GM10847 (cell line): ENCODE data around the gene FREM1.

Experiments used
- POLR2A ChIP-seq: IDR thresholded peaks from 2 replicates; pipeline ENCODE4 v1.6.1; 2011; ENCODE audit not compliant: insufficient read length; ENCODE audit errors: extremely low read depth

FREM1 gene

DNA sequence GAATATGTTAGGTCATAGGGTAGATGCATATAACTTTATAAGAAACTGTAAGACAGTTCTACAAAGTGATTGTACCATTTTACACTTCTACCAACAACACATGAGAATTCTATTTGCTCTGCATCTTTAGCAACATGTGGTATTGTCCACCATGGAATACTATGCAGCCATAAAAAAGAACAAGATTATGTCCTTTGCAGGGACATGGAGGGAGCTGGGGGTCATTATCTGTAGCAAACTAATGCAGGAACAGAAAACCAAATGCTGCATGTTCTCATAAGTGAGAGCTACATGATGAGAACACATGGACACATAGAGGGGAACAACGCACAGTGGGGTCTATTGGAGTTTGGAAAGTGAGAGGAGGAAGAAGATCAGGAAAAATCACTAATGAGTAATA, 165.5 kb downstream of the FREM1 start:
- no peak for TF ChIP-seq POLR2A

DNA sequence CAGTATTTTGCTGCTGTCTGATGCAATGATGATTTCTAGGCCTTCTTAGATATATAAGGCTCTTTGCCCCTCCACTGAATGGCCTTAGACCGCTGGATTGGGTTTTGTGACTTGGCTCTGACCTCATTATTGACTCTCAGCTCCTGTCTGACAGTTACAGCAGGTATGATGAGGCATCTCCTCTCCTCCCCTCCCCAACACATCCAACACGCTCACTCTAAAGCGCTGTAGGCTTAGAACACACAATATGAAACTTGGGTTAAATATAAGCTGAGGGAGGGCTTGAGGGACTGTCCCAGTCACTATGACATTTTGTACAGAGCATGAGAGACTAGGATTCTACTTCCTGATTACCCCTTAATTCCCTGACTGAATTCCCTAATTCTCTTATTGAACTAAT, 168.9 kb downstream of the FREM1 start:
- TF ChIP-seq POLR2A = no peak

DNA sequence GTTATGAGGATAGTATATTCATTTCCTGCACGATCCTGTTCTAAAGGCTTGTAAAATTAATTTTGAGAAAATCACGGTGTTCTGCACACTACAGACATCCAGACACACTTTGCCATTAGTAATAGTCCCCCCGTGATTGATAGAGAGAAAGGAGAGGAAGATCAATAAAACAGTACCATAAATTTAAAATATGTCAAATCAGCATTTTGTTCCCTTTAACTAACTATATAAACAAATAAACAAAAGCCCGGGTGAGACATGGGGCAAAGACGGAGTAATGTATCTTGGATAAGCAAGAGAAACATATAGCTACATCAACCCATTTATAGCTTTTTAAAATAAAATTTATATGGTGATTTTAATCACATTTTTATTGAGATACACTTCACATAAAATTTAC, 177.1 kb downstream of the FREM1 start:
- no peak for TF ChIP-seq POLR2A

DNA sequence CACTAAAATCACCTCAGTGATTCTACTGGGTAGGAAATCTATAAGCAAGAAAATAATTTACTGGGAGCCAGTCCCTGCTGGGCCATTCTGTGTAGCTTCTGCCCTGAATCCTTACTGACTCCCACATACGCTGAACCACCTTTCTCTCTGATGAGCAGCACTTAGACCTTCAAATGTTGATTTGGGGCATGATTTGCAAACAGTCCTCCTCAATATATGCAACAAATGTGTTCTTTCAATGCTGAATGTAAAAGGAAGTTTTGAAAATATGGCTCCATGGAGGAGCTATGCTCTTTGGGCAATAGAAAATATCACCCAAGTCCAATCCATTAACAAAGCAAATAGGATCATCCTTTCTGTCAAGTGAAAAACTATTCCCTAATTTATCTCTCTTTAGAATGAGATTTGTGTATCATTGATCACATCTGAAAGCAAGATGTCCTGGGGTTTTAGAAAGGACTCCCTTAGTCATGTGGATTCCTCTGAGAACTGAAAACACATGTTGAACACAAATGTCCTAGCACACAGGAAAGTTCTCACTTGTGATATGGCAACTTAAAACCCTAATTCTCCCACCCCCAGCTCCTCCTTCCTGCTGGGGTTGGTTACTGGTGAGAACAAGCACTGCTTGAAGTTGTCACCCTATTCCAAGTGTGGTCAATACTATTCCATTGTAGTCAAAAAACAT, 178.8 kb downstream of the FREM1 start:
- TF ChIP-seq POLR2A = no peak

DNA sequence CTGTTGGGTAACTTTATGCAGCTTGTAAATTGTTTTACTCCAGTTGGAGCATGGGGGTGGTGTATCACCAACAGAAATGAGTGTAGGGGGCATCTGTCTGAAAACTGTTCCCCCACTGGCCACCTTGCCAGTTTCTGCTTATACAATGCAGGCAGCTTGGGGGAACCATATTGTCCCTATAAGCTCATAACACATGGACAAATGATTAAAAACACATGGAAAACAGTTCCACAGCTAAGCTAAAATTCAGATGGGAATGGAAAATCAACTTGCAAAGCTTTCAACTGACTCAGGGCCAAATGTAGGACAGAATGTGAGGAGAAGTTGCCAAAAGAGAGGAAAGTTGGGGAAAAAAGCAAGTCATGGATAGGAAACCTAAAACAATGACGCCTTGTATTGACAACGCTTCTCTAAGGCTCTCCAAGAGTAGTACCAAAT, 179.7 kb downstream of the FREM1 start:
- TF ChIP-seq POLR2A = no peak

DNA sequence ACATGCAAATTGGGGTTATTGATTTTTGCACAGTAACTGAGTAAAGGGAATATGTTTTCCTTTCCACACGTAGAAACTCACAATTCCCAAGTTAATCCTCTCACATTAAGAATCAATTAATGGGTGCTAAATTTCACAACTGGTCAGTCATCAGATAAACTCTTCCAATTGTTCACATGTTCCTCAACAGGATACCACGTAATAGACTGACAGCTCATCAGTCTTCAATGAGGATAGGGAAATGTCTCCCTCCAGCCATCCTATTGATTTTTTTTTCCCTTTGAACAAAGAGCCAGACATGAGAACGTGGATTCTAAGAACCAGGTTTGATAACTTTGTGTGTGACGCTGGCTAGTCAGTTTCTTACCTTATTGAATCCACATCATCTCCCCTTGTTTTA, 186.9 kb downstream of the FREM1 start:
- TF ChIP-seq POLR2A = no peak

DNA sequence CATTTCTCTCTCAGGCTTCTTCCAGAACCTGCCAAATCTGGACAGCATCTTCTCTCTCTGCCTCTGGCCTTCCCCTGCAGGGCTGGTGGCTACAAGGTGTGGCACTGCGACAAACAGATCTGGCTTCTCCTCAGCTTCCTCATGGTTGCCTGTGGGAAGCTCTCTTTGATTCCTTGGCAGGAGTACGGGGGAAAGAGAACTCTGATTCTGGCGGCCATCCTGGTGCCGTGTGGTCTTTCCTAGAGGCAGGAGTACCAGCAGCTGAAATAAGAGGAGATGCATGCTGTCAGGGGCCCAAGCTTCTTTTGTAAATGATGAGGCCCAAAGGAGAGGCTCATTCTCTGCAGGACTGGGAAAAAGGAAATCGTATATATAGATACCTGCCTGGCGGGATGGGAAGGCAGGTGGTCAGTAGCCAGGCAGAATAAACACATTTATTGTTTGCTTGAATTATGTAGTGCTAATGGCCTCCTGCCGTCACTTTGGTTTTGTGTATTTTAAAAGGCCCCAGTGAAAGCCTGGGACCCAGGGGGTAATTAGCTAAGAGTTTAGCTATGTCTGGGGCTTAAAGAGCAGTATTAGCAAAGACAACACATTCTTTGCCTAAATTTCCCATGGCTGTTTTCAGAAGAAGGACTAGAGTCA, 187.7 kb downstream of the FREM1 start, which contains the start of gene CER1:
TSS of gene CER1 (minus strand) at position 343 of the 645 bp plus-strand sequence. CDS start at position 282, 61 bp downstream.
- TF ChIP-seq POLR2A = no peak

DNA sequence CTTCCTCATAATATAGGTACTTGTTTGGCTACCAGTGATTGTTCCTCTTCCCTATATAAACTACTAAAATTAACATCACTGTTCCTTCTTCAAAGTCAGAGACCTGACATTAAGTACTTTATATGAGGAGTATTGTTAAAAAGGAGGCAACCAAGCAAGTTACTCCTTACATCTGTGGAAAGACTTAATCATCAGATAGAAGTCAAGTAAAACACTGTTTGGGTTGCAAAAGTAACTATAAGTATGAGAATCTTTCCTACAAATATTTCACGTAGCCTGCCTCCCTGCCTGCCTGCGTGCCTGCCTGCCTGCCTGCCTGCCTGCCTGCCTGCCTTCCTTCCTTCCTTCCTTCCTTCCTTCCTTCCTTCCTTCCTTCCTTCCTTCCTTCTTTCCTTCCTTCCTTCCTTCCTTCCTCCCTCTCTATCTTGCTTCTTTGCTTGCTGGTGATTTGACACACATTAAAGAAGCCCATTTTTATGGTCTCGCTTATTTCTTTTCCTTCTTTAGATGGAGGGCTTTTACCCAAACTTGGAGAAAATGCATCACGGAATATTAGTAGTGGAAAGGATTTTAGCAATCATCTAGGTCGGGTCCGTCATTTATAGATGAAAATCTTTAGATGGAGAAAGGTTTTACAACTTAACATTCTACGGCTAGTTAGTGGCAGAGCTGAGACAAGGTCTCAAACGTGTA, 190.9 kb downstream of the FREM1 start:
- no peak for TF ChIP-seq POLR2A

DNA sequence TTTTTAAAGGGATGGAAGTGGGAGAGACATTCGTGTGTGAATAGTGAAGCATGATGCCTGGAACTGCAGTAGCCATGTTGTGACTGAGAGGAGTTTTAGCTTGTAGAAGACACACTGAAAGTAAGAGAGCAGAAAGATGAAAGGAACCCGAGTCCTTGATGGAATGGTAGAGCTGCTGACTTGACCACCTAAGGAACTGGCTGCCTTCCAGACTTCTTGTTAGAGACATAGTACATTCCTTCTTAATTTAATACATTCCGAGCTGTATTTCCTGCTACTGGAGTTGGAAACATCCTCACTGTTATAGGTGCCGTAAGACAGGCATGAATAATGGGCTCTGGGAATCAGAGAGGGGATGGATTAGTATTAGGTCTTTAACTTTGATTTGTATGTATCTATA, 195.1 kb downstream of the FREM1 start:
- no peak for TF ChIP-seq POLR2A

DNA sequence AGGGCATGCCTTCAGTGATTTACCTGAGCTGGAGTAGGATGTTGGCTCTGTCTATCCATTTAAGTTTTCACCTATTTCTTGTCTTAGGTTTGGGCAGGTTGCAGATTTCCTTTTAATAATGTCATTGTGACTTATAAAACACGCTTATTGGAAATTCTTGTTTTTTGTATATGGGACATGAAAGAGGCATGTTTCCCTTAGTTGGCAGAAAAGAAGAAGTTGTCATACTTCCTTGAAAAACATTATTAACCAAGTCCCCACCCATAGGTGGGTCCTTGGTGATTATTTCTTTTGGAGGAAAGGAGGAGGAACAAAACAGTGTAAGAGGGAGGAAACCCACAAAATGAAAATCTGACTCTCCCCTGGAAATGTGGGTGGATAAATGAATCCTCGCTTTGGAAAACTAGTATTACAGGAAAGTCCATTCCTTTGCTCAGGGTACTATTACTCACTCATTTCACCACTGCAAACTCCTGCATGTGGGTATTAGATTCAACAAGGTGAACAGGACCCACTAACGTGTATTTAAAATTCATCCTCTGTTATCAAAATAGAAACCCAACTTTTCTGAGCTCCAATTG, 197.0 kb downstream of the FREM1 start:
- TF ChIP-seq POLR2A = no peak

DNA sequence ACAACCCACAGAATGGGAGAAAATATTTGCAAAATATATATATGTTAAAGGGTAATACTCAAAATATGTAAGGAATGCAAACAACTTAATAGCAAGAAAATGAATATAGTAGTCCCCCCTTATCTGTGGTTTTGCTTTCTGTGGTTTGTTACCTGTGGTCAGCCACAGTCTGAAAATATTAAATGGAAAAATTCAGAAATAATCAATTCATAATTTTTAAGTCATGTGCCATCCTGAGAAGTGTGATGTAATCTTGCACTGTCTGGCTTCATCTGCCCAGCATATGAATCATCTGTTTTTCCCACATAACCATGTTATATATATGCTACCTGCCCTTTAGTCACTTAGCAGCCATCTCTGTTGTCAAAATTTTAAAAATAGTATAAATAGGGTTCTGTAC, 199.4 kb downstream of the FREM1 start:
- TF ChIP-seq POLR2A = no peak

DNA sequence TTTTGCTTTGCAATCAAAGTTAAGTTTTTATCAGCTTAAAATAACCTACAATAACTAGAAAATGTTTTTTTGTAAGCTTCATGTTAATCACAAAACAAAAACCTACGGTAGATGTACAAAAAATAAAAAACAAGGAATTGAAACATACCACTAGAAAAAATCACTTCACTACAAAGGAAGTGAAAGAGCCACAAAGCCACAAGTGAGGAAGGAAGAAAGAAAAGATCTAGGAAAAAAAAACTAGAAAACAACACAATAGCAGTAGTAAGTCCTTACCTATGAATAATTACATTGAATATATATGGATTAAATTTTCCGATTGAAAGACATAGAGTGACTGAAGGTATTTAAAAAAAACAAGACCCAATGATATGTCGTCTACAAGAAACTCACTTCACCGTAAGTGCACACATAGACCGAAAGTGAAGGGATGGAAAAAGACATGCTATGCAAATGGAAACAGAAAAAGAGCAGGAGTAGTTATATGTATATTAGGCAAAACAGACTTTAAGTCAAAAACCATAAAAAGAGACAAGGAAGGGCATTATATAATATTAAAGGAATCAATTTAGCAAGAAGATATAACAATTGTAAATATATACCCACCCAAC, 203.6 kb downstream of the FREM1 start:
- TF ChIP-seq POLR2A = no peak

DNA sequence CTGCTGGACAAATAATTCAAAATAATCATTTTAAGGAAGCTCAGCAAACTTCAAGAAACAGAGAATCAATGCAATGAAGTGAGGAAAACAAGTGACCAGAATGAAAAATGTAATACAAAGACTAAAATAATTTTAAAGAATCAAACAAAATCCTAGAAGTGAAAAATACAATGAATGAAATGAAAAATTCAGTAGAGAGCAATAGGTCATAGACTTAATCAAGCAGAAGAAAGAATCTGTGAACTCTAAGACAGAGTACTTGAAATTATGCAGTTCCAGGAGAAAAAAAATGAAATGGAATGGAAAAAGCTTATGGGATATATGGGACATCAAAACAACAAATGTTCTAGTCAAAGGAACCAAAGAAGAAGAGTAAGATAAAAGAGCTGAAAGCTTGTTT, 205.1 kb downstream of the FREM1 start:
- no peak for TF ChIP-seq POLR2A

DNA sequence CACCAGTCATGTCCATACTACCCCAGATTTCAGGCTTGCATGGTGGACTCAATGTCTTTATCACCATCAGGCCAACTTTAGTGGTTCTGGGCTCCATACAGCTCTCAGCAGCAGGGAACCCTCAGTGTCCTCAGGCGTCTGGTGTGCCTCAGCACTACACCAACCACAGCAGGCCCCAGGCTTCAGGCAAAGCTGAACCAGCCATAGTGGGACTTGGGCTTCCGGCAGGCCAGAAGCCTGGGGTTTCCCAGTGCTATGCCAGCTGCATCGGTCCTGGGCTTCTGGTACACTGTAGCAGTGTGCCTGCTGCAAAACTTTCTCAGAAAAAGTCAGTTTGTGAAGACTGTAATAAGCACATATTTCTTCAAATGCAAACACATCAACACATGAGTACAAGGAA, 205.9 kb downstream of the FREM1 start:
- no peak for TF ChIP-seq POLR2A

DNA sequence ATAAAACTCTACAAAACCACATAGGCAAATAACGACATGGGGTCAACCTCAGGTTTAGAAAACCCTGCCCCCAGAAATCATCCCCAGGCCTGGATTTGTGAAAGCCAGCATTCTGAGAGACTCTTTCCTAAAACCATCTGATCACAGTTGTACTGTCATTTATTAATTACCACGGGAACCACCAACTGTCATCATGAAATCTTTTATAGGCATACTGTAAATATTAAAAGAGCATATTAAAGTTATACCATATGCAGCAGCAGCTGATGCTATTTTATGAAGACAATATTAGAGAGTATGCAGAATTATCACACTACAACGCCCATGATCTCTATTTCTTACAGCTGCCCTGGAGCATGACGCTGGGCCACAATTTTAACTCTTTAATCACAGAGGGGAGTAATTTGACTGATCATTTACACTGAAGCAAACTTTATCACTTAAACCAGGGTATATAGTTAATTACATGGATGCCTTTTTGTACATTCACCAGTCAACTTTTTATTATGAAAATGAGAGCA, 208.0 kb downstream of the FREM1 start:
- TF ChIP-seq POLR2A = no peak

DNA sequence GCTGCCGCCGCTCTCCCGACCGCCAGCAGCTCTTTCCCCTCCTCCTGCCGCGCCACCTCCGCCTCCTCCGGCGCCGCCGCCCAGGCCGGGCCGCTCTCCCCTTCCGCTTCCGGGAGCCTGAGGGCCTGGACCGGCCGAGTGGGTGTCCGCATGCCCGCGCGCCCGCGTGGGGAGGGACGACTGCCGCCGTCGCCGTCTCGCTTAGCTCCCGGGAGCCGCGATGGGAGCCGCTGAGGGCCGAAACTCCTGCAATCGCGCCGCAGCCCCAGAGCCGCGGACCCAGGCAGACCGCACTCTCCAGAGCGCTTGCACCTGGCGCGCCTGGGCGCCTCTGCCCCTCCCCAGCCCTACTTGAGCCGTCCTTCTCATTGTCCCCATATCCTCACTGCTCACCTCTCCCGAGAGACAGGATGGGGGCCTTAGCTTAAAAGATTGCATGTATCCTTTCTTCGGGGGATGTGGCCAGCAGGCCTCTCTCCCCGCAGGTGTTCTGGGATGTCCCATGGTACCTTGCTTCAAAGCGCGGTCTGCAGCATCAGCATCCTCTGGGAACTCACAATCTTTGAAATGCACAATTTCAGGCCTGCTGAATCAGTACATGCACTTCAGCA, 216.9 kb downstream of the FREM1 start, which contains the start of gene ZDHHC21:
TSS of gene ZDHHC21 (minus strand) at position 182 of the 611 bp plus-strand sequence. CDS start 19,092 bp downstream, outside the sequence.
- TF ChIP-seq POLR2A = peak; percentile 73
